GM23338 (cell line): ENCODE measurements around the gene PDZD8.

ENCODE experiments used
- CREB1 ChIP-seq: fragments of 250-450 bp; sonication (Bioruptor Pico); IDR thresholded peaks from 2 replicates; pipeline ENCODE4 v1.5.0; 2020; ENCODE audit warnings: low read depth, mild to moderate bottlenecking, moderate library complexity
- CTCF ChIP-seq, 2 experiments: fragments of 200-600 bp in 1 of 2; sonication (generic) in 1 of 2; conservative IDR thresholded peaks; 2 replicates each; pipeline versions ENCODE4 v1.5.1 to v1.6.1; 2016 to 2017; ENCODE audit warnings: antibody characterized with exemption in 2 of 2, low read depth in 2 of 2, mild to moderate bottlenecking in 2 of 2, moderate library complexity in 1 of 2
- EZH2 ChIP-seq: fragments of 200-600 bp; sonication (generic); IDR thresholded peaks from one replicate; pipeline ENCODE4 v1.8.0; 2017; ENCODE audit warnings: antibody characterized with exemption, mild to moderate bottlenecking, low read depth; ENCODE audit not compliant: unreplicated experiment
- POLR2AphosphoS5 ChIP-seq: IDR thresholded peaks from 2 replicates; pipeline ENCODE4 v1.6.1; 2016; ENCODE audit warnings: antibody characterized with exemption, low read depth
- ZNF114 ChIP-seq: fragments of 250-450 bp; sonication (Bioruptor Pico); IDR thresholded peaks from 2 replicates; pipeline ENCODE4 v1.5.0; 2020; ENCODE audit warnings: mild to moderate bottlenecking, moderate library complexity

GRCh38 chr10:117274509-117274908, 100.7 kb downstream of the PDZD8 start:
- TF ChIP-seq EZH2, result no peak
- TF ChIP-seq CTCF (conservative IDR thresholded peaks at IDR 0.05; ENCODE audit: low read depth in 2 of 2), result no peak
- TF ChIP-seq POLR2AphosphoS5, result no peak
- no peak for TF ChIP-seq CREB1 (CRISPR knock-in tag)
- no peak for TF ChIP-seq ZNF114 (CRISPR knock-in tag)
